Measurements from ENCODE around the gene CACNA1E. TPM values are rescaled to one million over a fixed set of nuclear protein-coding genes. Genes with fewer than 3 reads are reported as not detected.

Gene CACNA1E
- total RNA-seq, 1 experiment from 2014 or later: not detected

DNA sequence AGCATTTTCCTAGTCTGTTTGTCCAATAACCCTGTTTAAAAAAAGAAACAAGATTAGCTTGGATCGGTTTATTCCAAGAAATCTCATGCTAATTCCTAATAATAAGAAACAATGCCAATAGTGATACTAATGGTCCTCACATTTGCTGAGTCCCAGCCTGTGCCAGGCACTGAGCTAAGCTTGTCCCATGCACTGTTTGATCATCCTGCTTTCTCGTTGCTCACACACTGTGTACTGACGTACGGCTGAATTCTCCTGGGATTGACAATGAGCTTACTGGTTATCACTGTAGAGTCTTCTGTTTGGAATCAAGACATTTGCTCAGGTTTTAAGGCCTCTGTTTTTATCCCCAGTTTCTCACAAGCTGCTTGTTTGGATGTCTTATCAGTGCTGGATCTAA is 71.1 kb downstream of the CACNA1E start:
- no TSS peak for BruUV-seq (replicated peaks)
- CTCF ChIA-PET: no interaction called here
- Histone ChIP-seq H3K4me3 (ENCODE audit: low read depth, low read length, poor library complexity, severe bottlenecking) (no peak overlapping the region), H3K36me3 (ENCODE audit: insufficient read depth, low read length, poor library complexity, severe bottlenecking) (no peaks in the 10 kb centered on the region), H3K9me3 (ENCODE audit: low read depth, low read length, poor library complexity, severe bottlenecking) (no peaks in the 10 kb centered on the region), H3K4me1 (ENCODE audit: insufficient read depth, low read length, poor library complexity, severe bottlenecking) (no peaks in the 10 kb centered on the region), H3K27ac (ENCODE audit: low read depth, low read length, poor library complexity, severe bottlenecking) (no peak overlapping the region), H3K27me3 (replicated peaks; ENCODE audit: insufficient read depth, low read depth, low read length, poor library complexity) (peaks cover 46% of the 10 kb centered on the region)
- POLR2A ChIA-PET (ENCODE audit: low non-redundant PET): no interaction called here
- intact Hi-C loops (cut with micrococcal nuclease; ENCODE audit: unreplicated experiment): no loop called here
- DNase-seq (ENCODE audit: low spot score): no peak
- TF ChIP-seq, protein P1, sequence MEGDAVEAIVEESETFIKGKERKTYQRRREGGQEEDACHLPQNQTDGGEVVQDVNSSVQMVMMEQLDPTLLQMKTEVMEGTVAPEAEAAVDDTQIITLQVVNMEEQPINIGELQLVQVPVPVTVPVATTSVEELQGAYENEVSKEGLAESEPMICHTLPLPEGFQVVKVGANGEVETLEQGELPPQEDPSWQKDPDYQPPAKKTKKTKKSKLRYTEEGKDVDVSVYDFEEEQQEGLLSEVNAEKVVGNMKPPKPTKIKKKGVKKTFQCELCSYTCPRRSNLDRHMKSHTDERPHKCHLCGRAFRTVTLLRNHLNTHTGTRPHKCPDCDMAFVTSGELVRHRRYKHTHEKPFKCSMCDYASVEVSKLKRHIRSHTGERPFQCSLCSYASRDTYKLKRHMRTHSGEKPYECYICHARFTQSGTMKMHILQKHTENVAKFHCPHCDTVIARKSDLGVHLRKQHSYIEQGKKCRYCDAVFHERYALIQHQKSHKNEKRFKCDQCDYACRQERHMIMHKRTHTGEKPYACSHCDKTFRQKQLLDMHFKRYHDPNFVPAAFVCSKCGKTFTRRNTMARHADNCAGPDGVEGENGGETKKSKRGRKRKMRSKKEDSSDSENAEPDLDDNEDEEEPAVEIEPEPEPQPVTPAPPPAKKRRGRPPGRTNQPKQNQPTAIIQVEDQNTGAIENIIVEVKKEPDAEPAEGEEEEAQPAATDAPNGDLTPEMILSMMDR (conservative IDR thresholded peaks at IDR 0.05; ENCODE audit: low read depth, low read length): no peak
- no peak for TF ChIP-seq EZH2 (IDR thresholded peaks at IDR 0.05; ENCODE audit: borderline replicate concordance, low read depth, low read length, poor library complexity, severe bottlenecking)

DNA sequence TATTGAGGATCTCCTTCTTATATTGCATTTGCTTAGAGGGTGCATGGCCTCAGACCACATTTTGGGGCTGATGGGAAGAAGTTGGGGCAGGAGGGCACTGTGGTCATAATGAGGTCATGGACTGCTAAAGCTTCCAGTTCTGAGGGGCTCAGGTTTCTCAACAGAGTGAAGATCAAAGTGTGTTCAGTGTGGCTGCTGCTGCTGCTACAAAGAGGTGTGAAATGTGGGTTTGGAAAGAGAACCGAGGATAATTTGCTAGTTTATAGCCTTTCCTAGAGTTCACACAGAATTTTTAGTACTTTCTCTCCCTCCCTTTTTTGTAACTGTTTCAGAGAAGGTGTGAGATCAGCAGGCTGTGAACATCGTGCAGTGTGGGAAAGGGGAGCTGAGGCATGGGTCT is 73.3 kb downstream of the CACNA1E start:
- H3K9me3 ChIP-seq (ENCODE audit: low read depth, low read length, poor library complexity, severe bottlenecking): no peaks in the 10 kb centered on the region
- no TSS peak for BruUV-seq (replicated peaks)
- no peak for DNase-seq (ENCODE audit: low spot score)
- H3K4me3 ChIP-seq (ENCODE audit: low read depth, low read length, poor library complexity, severe bottlenecking): no peak overlapping the region
- H3K4me1 ChIP-seq (ENCODE audit: insufficient read depth, low read length, poor library complexity, severe bottlenecking): no peaks in the 10 kb centered on the region
- TF ChIP-seq EZH2 (IDR thresholded peaks at IDR 0.05; ENCODE audit: borderline replicate concordance, low read depth, low read length, poor library complexity, severe bottlenecking): no peak
- TF ChIP-seq, protein P1 (conservative IDR thresholded peaks at IDR 0.05; ENCODE audit: low read depth, low read length): no peak
- H3K36me3 ChIP-seq (ENCODE audit: insufficient read depth, low read length, poor library complexity, severe bottlenecking): no peaks in the 10 kb centered on the region
- ChIA-PET POLR2A (ENCODE audit: low non-redundant PET) (no interaction called here), CTCF (no interaction called here)
- intact Hi-C loops (cut with micrococcal nuclease; ENCODE audit: unreplicated experiment): no loop called here
- H3K27me3 ChIP-seq (replicated peaks; ENCODE audit: insufficient read depth, low read depth, low read length, poor library complexity): peaks cover 52% of the 10 kb centered on the region
- H3K27ac ChIP-seq (ENCODE audit: low read depth, low read length, poor library complexity, severe bottlenecking): no peak overlapping the region

DNA sequence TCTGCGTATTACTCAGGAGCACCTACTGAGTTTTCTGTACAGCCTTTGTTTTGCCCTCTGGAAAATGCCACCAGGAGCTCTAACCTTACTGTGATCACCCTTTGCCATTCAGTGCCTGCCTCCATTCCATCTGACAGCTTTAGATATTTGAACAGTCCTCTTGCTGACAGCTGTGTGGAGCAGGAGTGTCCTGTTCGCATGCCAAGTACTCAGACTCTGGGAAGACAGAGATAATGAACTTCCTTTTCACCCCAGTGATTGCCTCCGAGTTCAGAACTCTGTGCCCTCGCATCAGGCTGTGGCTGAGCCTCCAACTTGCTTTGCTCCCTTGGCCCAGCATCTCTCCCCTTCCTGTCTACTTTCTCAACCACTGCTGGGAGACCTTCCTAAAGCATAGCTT is 74.0 kb downstream of the CACNA1E start:
- DNase-seq (ENCODE audit: low spot score): no peak
- Histone ChIP-seq H3K4me3 (ENCODE audit: low read depth, low read length, poor library complexity, severe bottlenecking) (no peak overlapping the region), H3K36me3 (ENCODE audit: insufficient read depth, low read length, poor library complexity, severe bottlenecking) (no peaks in the 10 kb centered on the region), H3K4me1 (ENCODE audit: insufficient read depth, low read length, poor library complexity, severe bottlenecking) (no peaks in the 10 kb centered on the region), H3K27ac (ENCODE audit: low read depth, low read length, poor library complexity, severe bottlenecking) (no peak overlapping the region), H3K9me3 (ENCODE audit: low read depth, low read length, poor library complexity, severe bottlenecking) (no peaks in the 10 kb centered on the region), H3K27me3 (replicated peaks; ENCODE audit: insufficient read depth, low read depth, low read length, poor library complexity) (peaks cover 52% of the 10 kb centered on the region)
- intact Hi-C loops (cut with micrococcal nuclease; ENCODE audit: unreplicated experiment): no loop called here
- ChIA-PET POLR2A (ENCODE audit: low non-redundant PET) (no interaction called here), CTCF (no interaction called here)
- no TSS peak for BruUV-seq (replicated peaks)
- TF ChIP-seq, protein P1 (conservative IDR thresholded peaks at IDR 0.05; ENCODE audit: low read depth, low read length): no peak
